ENCODE measurements around the gene SAMM50. TPM values are rescaled to one million over a fixed set of nuclear protein-coding genes. Genes with fewer than 3 reads are reported as not detected.
A peak's percentile ranks its signal among the peaks of the same experiment; 100 is the strongest.

Gene SAMM50
- total and polyA plus RNA-seq, 5 donors from 2014 or later: 25.1 to 96.4 (median 75.6) TPM

- Histone ChIP-seq H3K9me3 (ENCODE audit: control insufficient read depth in 2 of 2, low read length in 2 of 2) (no peaks in the 10 kb centered on the region), H3K4me3 (ENCODE audit: low read depth, low read length) (peak within 1 kb of the TSS; percentile 42), H3K4me1 (ENCODE audit: control insufficient read depth, insufficient read depth, low read length, poor library complexity, severe bottlenecking) (peaks cover 36% of the 10 kb centered on the region), H3K27ac (ENCODE audit: insufficient read depth, low read length, poor library complexity, severe bottlenecking) (peak within 1 kb of the TSS; percentile 87), H3K36me3 (ENCODE audit: control insufficient read depth, insufficient read depth, low read length) (no peaks in the 10 kb centered on the region), H3K27me3 (ENCODE audit: control insufficient read depth, insufficient read depth, low read length) (no peaks in the 10 kb centered on the region)
- Mint-ChIP-seq H3K4me3 (peak within 1 kb of the TSS; percentile 73 to 89 (median 86)), H3K36me3 (no peaks in the 10 kb centered on the region), H3K9me3 (no peaks in the 10 kb centered on the region), H3K4me1 (peaks cover 4 to 50% (median 24%) of the 10 kb centered on the region in 4 donors), H3K27ac (peak within 1 kb of the TSS in 2 of 3 donors; percentile 48 to 87), H3K27me3 (no peaks in the 10 kb centered on the region)
- ATAC-seq (ENCODE audit: low read depth in 2 of 2) (peak; percentile 7 to 8), DNase-seq (peak in 1 of 3 donors; percentile 36)
Observed at GRCh38 chr22:44024288-44024921, 69.2 kb downstream of the SAMM50 start, which contains the start of gene PARVB. PARVB (plus strand) TSS chr22:44024302; CDS start chr22:44024340, 38 bp downstream.

- Histone ChIP-seq H3K27me3 (ENCODE audit: control insufficient read depth, insufficient read depth, low read length) (no peaks in the 10 kb centered on the region), H3K27ac (ENCODE audit: insufficient read depth, low read length, poor library complexity, severe bottlenecking) (peak overlapping the region; percentile 87), H3K4me3 (ENCODE audit: low read depth, low read length) (peak overlapping the region; percentile 42), H3K9me3 (ENCODE audit: control insufficient read depth in 2 of 2, low read length in 2 of 2) (no peaks in the 10 kb centered on the region), H3K4me1 (ENCODE audit: control insufficient read depth, insufficient read depth, low read length, poor library complexity, severe bottlenecking) (peaks cover 38% of the 10 kb centered on the region), H3K36me3 (ENCODE audit: control insufficient read depth, insufficient read depth, low read length) (no peaks in the 10 kb centered on the region)
- ATAC-seq (ENCODE audit: low read depth in 2 of 2): peak in 1 of 2 donors; percentile 26
- no peaks in the 10 kb centered on the region for H3K36me3 Mint-ChIP-seq
- peaks cover 4 to 53% (median 25%) of the 10 kb centered on the region in 4 donors for H3K4me1 Mint-ChIP-seq
- peak overlapping the region; percentile 78 to 98 (median 87) for H3K27ac Mint-ChIP-seq
- H3K9me3 Mint-ChIP-seq: no peaks in the 10 kb centered on the region
- H3K27me3 Mint-ChIP-seq: no peaks in the 10 kb centered on the region
- peak overlapping the region; percentile 73 to 87 (median 85) for H3K4me3 Mint-ChIP-seq
- no peak for DNase-seq
Observed at GRCh38 chr22:44025171-44026065, 70.2 kb downstream of the SAMM50 start.

GRCh38 chr22:44026066-44026629 is 70.9 kb downstream of the SAMM50 start:
- Histone ChIP-seq H3K4me1 (ENCODE audit: control insufficient read depth, insufficient read depth, low read length, poor library complexity, severe bottlenecking) (peaks cover 45% of the 10 kb centered on the region), H3K27ac (ENCODE audit: insufficient read depth, low read length, poor library complexity, severe bottlenecking) (peak overlapping the region; percentile 87), H3K4me3 (ENCODE audit: low read depth, low read length) (peak overlapping the region; percentile 26), H3K36me3 (ENCODE audit: control insufficient read depth, insufficient read depth, low read length) (no peaks in the 10 kb centered on the region), H3K27me3 (ENCODE audit: control insufficient read depth, insufficient read depth, low read length) (no peaks in the 10 kb centered on the region), H3K9me3 (ENCODE audit: control insufficient read depth in 2 of 2, low read length in 2 of 2) (no peaks in the 10 kb centered on the region)
- no peak for ATAC-seq (ENCODE audit: low read depth in 2 of 2)
- Mint-ChIP-seq H3K27ac (peak overlapping the region; percentile 78 to 98 (median 97)), H3K36me3 (no peaks in the 10 kb centered on the region), H3K4me3 (peak overlapping the region; percentile 78 to 87 (median 85)), H3K4me1 (peaks cover 6 to 61% (median 29%) of the 10 kb centered on the region in 4 donors), H3K9me3 (no peaks in the 10 kb centered on the region), H3K27me3 (no peaks in the 10 kb centered on the region)
- DNase-seq: no peak

- Mint-ChIP-seq H3K27ac (peak overlapping the region; percentile 38 to 98 (median 97)), H3K4me3 (peak overlapping the region; percentile 78 to 87 (median 82)), H3K27me3 (no peaks in the 10 kb centered on the region), H3K36me3 (no peaks in the 10 kb centered on the region), H3K4me1 (peaks cover 13 to 67% (median 36%) of the 10 kb centered on the region in 4 donors), H3K9me3 (no peaks in the 10 kb centered on the region)
- Histone ChIP-seq H3K4me3 (ENCODE audit: low read depth, low read length) (peak overlapping the region; percentile 58), H3K9me3 (ENCODE audit: control insufficient read depth in 2 of 2, low read length in 2 of 2) (no peaks in the 10 kb centered on the region), H3K4me1 (ENCODE audit: control insufficient read depth, insufficient read depth, low read length, poor library complexity, severe bottlenecking) (peaks cover 53% of the 10 kb centered on the region), H3K27ac (ENCODE audit: insufficient read depth, low read length, poor library complexity, severe bottlenecking) (peak overlapping the region; percentile 87), H3K36me3 (ENCODE audit: control insufficient read depth, insufficient read depth, low read length) (no peaks in the 10 kb centered on the region), H3K27me3 (ENCODE audit: control insufficient read depth, insufficient read depth, low read length) (no peaks in the 10 kb centered on the region)
- peak; percentile 46 to 86 (median 57) for DNase-seq
- ATAC-seq (ENCODE audit: low read depth in 2 of 2): peak; percentile 68
Observed at GRCh38 chr22:44026630-44027511, 71.6 kb downstream of the SAMM50 start.

GRCh38 chr22:44028091-44028490 is 72.8 kb downstream of the SAMM50 start:
- Histone ChIP-seq H3K36me3 (ENCODE audit: control insufficient read depth, insufficient read depth, low read length) (no peaks in the 10 kb centered on the region), H3K4me3 (ENCODE audit: low read depth, low read length) (no peak overlapping the region), H3K27me3 (ENCODE audit: control insufficient read depth, insufficient read depth, low read length) (no peaks in the 10 kb centered on the region), H3K4me1 (ENCODE audit: control insufficient read depth, insufficient read depth, low read length, poor library complexity, severe bottlenecking) (peaks cover 57% of the 10 kb centered on the region), H3K27ac (ENCODE audit: insufficient read depth, low read length, poor library complexity, severe bottlenecking) (no peak overlapping the region), H3K9me3 (ENCODE audit: control insufficient read depth in 2 of 2, low read length in 2 of 2) (no peaks in the 10 kb centered on the region)
- ATAC-seq (ENCODE audit: low read depth in 2 of 2) (no peak), DNase-seq (no peak)
- Mint-ChIP-seq H3K4me3 (peak overlapping the region in 2 of 4 donors; percentile 17 to 38), H3K4me1 (peaks cover 16 to 70% (median 41%) of the 10 kb centered on the region in 4 donors), H3K27ac (peak overlapping the region in 2 of 3 donors; percentile 82 to 98), H3K36me3 (no peaks in the 10 kb centered on the region), H3K27me3 (no peaks in the 10 kb centered on the region), H3K9me3 (no peaks in the 10 kb centered on the region)

GRCh38 chr22:44029069-44029468 is 73.8 kb downstream of the SAMM50 start:
- peaks cover 52% of the 10 kb centered on the region for H3K4me1 ChIP-seq (ENCODE audit: control insufficient read depth, insufficient read depth, low read length, poor library complexity, severe bottlenecking)
- H3K9me3 Mint-ChIP-seq: no peaks in the 10 kb centered on the region
- DNase-seq (no peak), ATAC-seq (ENCODE audit: low read depth in 2 of 2) (no peak)
- H3K27ac Mint-ChIP-seq: peak overlapping the region in 1 of 3 donors; percentile 17
- no peak overlapping the region for H3K4me3 Mint-ChIP-seq
- H3K4me3 ChIP-seq (ENCODE audit: low read depth, low read length): no peak overlapping the region
- peak overlapping the region; percentile 37 for H3K27ac ChIP-seq (ENCODE audit: insufficient read depth, low read length, poor library complexity, severe bottlenecking)
- H3K27me3 ChIP-seq (ENCODE audit: control insufficient read depth, insufficient read depth, low read length): no peaks in the 10 kb centered on the region
- no peaks in the 10 kb centered on the region for H3K36me3 ChIP-seq (ENCODE audit: control insufficient read depth, insufficient read depth, low read length)
- no peaks in the 10 kb centered on the region for H3K36me3 Mint-ChIP-seq
- H3K4me1 Mint-ChIP-seq: peaks cover 16 to 66% (median 41%) of the 10 kb centered on the region in 4 donors
- no peaks in the 10 kb centered on the region for H3K27me3 Mint-ChIP-seq
- no peaks in the 10 kb centered on the region for H3K9me3 ChIP-seq (ENCODE audit: control insufficient read depth in 2 of 2, low read length in 2 of 2)
